ENCODE results near the gene ASPSCR1. TPM values are rescaled to one million over a fixed set of nuclear protein-coding genes. Genes with fewer than 3 reads are reported as not detected.
A peak's percentile ranks its signal among the peaks of the same experiment; 100 is the strongest.

Gene ASPSCR1
- total and polyA plus RNA-seq, 3 donors from 2014 or later: 40.5 to 49.7 (median 46.2) TPM

DNA sequence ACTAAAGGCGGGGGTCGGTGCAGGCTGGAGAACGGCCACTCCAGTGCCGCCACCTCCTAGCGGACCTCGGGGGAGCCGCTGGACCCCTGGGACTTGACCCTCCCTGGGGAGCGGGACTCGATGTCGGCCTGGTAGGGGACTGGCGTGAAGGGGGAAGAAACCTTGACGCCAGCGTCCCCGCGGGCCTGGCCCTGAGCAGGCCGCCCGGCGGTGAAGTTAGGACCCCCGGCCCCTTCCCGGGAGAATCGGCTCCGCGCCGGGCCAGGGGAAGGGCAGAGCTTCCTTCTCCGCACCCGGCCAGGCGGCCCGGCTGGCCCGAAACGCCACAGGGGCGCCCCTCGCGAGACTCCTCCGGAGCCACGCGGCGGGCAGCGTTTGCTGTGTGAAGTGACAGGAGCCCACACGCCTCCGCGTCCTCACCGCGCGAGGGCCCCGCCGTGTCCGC, 87.8 kb downstream of the ASPSCR1 start:
- Histone ChIP-seq H3K27me3 (no peaks in the 10 kb centered on the region), H3K4me1 (peaks cover 19% of the 10 kb centered on the region), H3K36me3 (ENCODE audit: low read depth, missing control alignments) (no peaks in the 10 kb centered on the region), H3K9me3 (no peaks in the 10 kb centered on the region), H3K4me3 (peak overlapping the region; percentile 68 to 83), H3K27ac (peak overlapping the region in 1 of 2 donors; percentile 55)
- intact Hi-C loops (cut with DNase I; ENCODE audit: low total_unique reads): no loop called here
- TF ChIP-seq, protein P1, sequence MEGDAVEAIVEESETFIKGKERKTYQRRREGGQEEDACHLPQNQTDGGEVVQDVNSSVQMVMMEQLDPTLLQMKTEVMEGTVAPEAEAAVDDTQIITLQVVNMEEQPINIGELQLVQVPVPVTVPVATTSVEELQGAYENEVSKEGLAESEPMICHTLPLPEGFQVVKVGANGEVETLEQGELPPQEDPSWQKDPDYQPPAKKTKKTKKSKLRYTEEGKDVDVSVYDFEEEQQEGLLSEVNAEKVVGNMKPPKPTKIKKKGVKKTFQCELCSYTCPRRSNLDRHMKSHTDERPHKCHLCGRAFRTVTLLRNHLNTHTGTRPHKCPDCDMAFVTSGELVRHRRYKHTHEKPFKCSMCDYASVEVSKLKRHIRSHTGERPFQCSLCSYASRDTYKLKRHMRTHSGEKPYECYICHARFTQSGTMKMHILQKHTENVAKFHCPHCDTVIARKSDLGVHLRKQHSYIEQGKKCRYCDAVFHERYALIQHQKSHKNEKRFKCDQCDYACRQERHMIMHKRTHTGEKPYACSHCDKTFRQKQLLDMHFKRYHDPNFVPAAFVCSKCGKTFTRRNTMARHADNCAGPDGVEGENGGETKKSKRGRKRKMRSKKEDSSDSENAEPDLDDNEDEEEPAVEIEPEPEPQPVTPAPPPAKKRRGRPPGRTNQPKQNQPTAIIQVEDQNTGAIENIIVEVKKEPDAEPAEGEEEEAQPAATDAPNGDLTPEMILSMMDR (IDR thresholded peaks at IDR 0.05): no peak
- WGBS, 2 donors: 1% methylated on average over 30 of the region's 47 CpGs; no CpG with 5 or more reads in 1 of the 2 donors
- DNase-seq: no peak

DNA sequence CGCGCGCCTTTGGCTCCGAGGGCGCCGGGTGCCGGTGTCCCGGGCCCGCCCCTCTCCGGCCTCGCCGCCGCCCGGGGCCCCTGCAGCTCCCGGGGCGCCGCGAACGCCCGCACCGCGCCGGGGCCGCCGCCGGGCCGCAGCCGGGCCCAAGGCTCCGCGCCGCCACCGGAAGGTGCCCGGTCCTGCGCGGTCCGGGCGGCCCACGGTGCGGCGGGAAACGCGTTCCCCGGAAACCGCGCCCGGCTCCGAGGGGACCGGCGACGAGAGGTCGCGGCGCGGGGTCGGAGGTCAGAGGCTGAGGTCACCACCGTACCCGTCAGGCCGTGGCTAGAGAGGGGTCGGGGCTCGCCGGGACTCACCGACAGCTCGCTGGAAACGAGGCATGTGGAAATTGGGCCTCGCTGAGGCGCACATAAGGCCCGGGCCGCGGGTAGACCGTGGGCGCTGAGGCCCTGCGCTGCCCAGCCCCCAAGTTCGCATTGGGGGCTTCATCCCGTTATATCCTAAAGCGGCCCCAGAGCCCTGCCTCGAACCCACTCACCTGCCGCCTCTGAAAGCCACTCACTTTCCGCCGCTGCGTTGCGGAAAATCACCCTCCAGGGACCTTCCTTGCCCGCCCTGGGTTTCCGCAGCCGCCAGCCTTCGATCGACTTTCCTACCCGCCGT, 88.3 kb downstream of the ASPSCR1 start, which contains the start of gene DUS1L:
DUS1L (minus strand) TSS at position 167 of the 666 bp plus-strand sequence. CDS start 745 bp downstream, outside the sequence.
- no peaks in the 10 kb centered on the region for H3K36me3 ChIP-seq (ENCODE audit: low read depth, missing control alignments)
- peak; percentile 38 for DNase-seq
- peak within 1 kb of the TSS; percentile 68 to 83 for H3K4me3 ChIP-seq
- peaks cover 19% of the 10 kb centered on the region for H3K4me1 ChIP-seq
- H3K9me3 ChIP-seq: no peaks in the 10 kb centered on the region
- no peaks in the 10 kb centered on the region for H3K27me3 ChIP-seq
- intact Hi-C loops (cut with DNase I; ENCODE audit: low total_unique reads): no loop called here
- 19 to 33% methylated on average over 19 to 31 of the region's 88 CpGs for WGBS, 2 donors
- H3K27ac ChIP-seq: peak within 1 kb of the TSS; percentile 67 to 85
- no peak for TF ChIP-seq POLR2A (IDR thresholded peaks at IDR 0.05)
- TF ChIP-seq, protein P1 (IDR thresholded peaks at IDR 0.05): no peak

Other genes starting within 250 kb of the ASPSCR1 start
- 1 to 10 TPM; 1.3 to 1.5 TPM for gene GCGR, start 173.5 kb upstream of the ASPSCR1 start, total RNA-seq
- gene GCGR, start 173.5 kb upstream of the ASPSCR1 start, polyA plus RNA-seq (ENCODE audit: insufficient read depth, low read depth, low replicate concordance): 0.88 TPM
- 100 to 1,000 TPM; 160 to 181 TPM for gene MCRIP1, start 144.3 kb upstream of the ASPSCR1 start, total RNA-seq
- gene MCRIP1, start 144.3 kb upstream of the ASPSCR1 start, polyA plus RNA-seq (ENCODE audit: insufficient read depth, low read depth, low replicate concordance): 206 TPM
- gene PPP1R27, start 142.6 kb upstream of the ASPSCR1 start, total RNA-seq: 1 to 10 TPM; 1.6 to 1.9 TPM
- 7.5 TPM for gene PPP1R27, start 142.6 kb upstream of the ASPSCR1 start, polyA plus RNA-seq (ENCODE audit: insufficient read depth, low read depth, low replicate concordance)
- 100 to 1,000 TPM; 205 to 230 TPM for gene P4HB, start 117.1 kb upstream of the ASPSCR1 start, total RNA-seq
- 213 TPM for gene P4HB, start 117.1 kb upstream of the ASPSCR1 start, polyA plus RNA-seq (ENCODE audit: insufficient read depth, low read depth, low replicate concordance)
- gene ARHGDIA, start 106.3 kb upstream of the ASPSCR1 start, total RNA-seq: 100 to 1,000 TPM; 135 to 161 TPM
- 201 TPM for gene ARHGDIA, start 106.3 kb upstream of the ASPSCR1 start, polyA plus RNA-seq (ENCODE audit: insufficient read depth, low read depth, low replicate concordance)
- 100 to 1,000 TPM; 114 to 124 TPM for gene ALYREF, start 86.0 kb upstream of the ASPSCR1 start, total RNA-seq
- 140 TPM for gene ALYREF, start 86.0 kb upstream of the ASPSCR1 start, polyA plus RNA-seq (ENCODE audit: insufficient read depth, low read depth, low replicate concordance)
- 100 to 1,000 TPM; 191 to 198 TPM for gene ANAPC11, start 85.9 kb upstream of the ASPSCR1 start, total RNA-seq
- gene ANAPC11, start 85.9 kb upstream of the ASPSCR1 start, polyA plus RNA-seq (ENCODE audit: insufficient read depth, low read depth, low replicate concordance): 195 TPM
- gene NPB, start 75.4 kb upstream of the ASPSCR1 start, total RNA-seq: 10 to 100 TPM; 22.7 to 27.3 TPM
- gene NPB, start 75.4 kb upstream of the ASPSCR1 start, polyA plus RNA-seq (ENCODE audit: insufficient read depth, low read depth, low replicate concordance): 1.8 TPM
- gene PCYT2, start 66.2 kb upstream of the ASPSCR1 start, total RNA-seq: 100 to 1,000 TPM; 171 to 438 TPM
- 488 TPM for gene PCYT2, start 66.2 kb upstream of the ASPSCR1 start, polyA plus RNA-seq (ENCODE audit: insufficient read depth, low read depth, low replicate concordance)
- 10 to 100 TPM; 48.4 to 59.3 TPM for gene SIRT7, start 59.5 kb upstream of the ASPSCR1 start, total RNA-seq
- gene SIRT7, start 59.5 kb upstream of the ASPSCR1 start, polyA plus RNA-seq (ENCODE audit: insufficient read depth, low read depth, low replicate concordance): 34.1 TPM
- gene MAFG, start 49.9 kb upstream of the ASPSCR1 start, total RNA-seq: 10 to 100 TPM; 31.7 to 36.9 TPM
- gene MAFG, start 49.9 kb upstream of the ASPSCR1 start, polyA plus RNA-seq (ENCODE audit: insufficient read depth, low read depth, low replicate concordance): 21.8 TPM
- gene PYCR1, start 40.3 kb upstream of the ASPSCR1 start, total RNA-seq: 10 to 100 TPM; 13.8 to 19.2 TPM
- gene PYCR1, start 40.3 kb upstream of the ASPSCR1 start, polyA plus RNA-seq (ENCODE audit: insufficient read depth, low read depth, low replicate concordance): 28.9 TPM
- under 1 TPM; 0.16 to 0.25 TPM for gene MYADML2, start 30.4 kb upstream of the ASPSCR1 start, total RNA-seq
- 0.57 TPM for gene MYADML2, start 30.4 kb upstream of the ASPSCR1 start, polyA plus RNA-seq (ENCODE audit: insufficient read depth, low read depth, low replicate concordance)
- gene NOTUM, start 16.4 kb upstream of the ASPSCR1 start, total RNA-seq: 10 to 100 TPM in 1 of 2 donors, 1 to 10 TPM in 1; 9.5 to 13.2 TPM
- gene NOTUM, start 16.4 kb upstream of the ASPSCR1 start, polyA plus RNA-seq (ENCODE audit: insufficient read depth, low read depth, low replicate concordance): 5.1 TPM
- 10 to 100 TPM; 43.5 to 51.8 TPM for gene CENPX, start 45.2 kb downstream of the ASPSCR1 start, total RNA-seq
- gene CENPX, start 45.2 kb downstream of the ASPSCR1 start, polyA plus RNA-seq (ENCODE audit: insufficient read depth, low read depth, low replicate concordance): 43.0 TPM
- gene LRRC45, start 45.7 kb downstream of the ASPSCR1 start, total RNA-seq: 10 to 100 TPM; 10.7 to 12.8 TPM
- 5.7 TPM for gene LRRC45, start 45.7 kb downstream of the ASPSCR1 start, polyA plus RNA-seq (ENCODE audit: insufficient read depth, low read depth, low replicate concordance)
- 100 to 1,000 TPM in 1 of 2 donors, 10 to 100 TPM in 1; 74.3 to 102 TPM for gene RAC3, start 54.0 kb downstream of the ASPSCR1 start, total RNA-seq
- 42.3 TPM for gene RAC3, start 54.0 kb downstream of the ASPSCR1 start, polyA plus RNA-seq (ENCODE audit: insufficient read depth, low read depth, low replicate concordance)
- 100 to 1,000 TPM; 134 to 188 TPM for gene DCXR, start 60.1 kb downstream of the ASPSCR1 start, total RNA-seq
- gene DCXR, start 60.1 kb downstream of the ASPSCR1 start, polyA plus RNA-seq (ENCODE audit: insufficient read depth, low read depth, low replicate concordance): 109 TPM
- 100 to 1,000 TPM in 1 of 2 donors, 10 to 100 TPM in 1; 73.3 to 102 TPM for gene RFNG, start 74.2 kb downstream of the ASPSCR1 start, total RNA-seq
- 50.5 TPM for gene RFNG, start 74.2 kb downstream of the ASPSCR1 start, polyA plus RNA-seq (ENCODE audit: insufficient read depth, low read depth, low replicate concordance)
- gene GPS1, start 74.3 kb downstream of the ASPSCR1 start, total RNA-seq: 100 to 1,000 TPM; 170 to 190 TPM
- gene GPS1, start 74.3 kb downstream of the ASPSCR1 start, polyA plus RNA-seq (ENCODE audit: insufficient read depth, low read depth, low replicate concordance): 178 TPM
- gene DUS1L, start 88.2 kb downstream of the ASPSCR1 start, total RNA-seq: 100 to 1,000 TPM; 117 to 132 TPM
- 127 TPM for gene DUS1L, start 88.2 kb downstream of the ASPSCR1 start, polyA plus RNA-seq (ENCODE audit: insufficient read depth, low read depth, low replicate concordance)
- gene FASN, start 120.6 kb downstream of the ASPSCR1 start, total RNA-seq: 10 to 100 TPM; 76.2 to 93.0 TPM
- gene FASN, start 120.6 kb downstream of the ASPSCR1 start, polyA plus RNA-seq (ENCODE audit: insufficient read depth, low read depth, low replicate concordance): 47.6 TPM
- gene CCDC57, start 235.2 kb downstream of the ASPSCR1 start, total RNA-seq: 100 to 1,000 TPM in 1 of 2 donors, 10 to 100 TPM in 1; 71.8 to 111 TPM
- gene CCDC57, start 235.2 kb downstream of the ASPSCR1 start, polyA plus RNA-seq (ENCODE audit: insufficient read depth, low read depth, low replicate concordance): 61.3 TPM

Measured in testis (tissue), 3 donors.